Measurements from ENCODE around the gene USP6NL. TPM values are rescaled to one million over a fixed set of nuclear protein-coding genes. Genes with fewer than 3 reads are reported as not detected.

USP6NL gene
- total RNA-seq, 1 experiment from 2014 or later: 35.6 TPM

- peak in 1 of 2 experiments; percentile 46 for TF ChIP-seq CTCF (IDR thresholded peaks at IDR 0.05; ENCODE audit: insufficient read depth in 1 of 2, low read depth in 1 of 2, low read length in 1 of 2, severe bottlenecking in 1 of 2, unreplicated experiment in 1 of 2)
- Mint-ChIP-seq H3K4me1 (ENCODE audit: low read depth, unreplicated experiment) (peaks cover 6% of the 10 kb centered on the region), H3K27ac (ENCODE audit: unreplicated experiment) (no peak overlapping the region), H3K27me3 (ENCODE audit: insufficient read depth, unreplicated experiment) (no peaks in the 10 kb centered on the region), H3K36me3 (ENCODE audit: insufficient read depth, unreplicated experiment) (peaks cover 32% of the 10 kb centered on the region), H3K9me3 (ENCODE audit: unreplicated experiment) (no peaks in the 10 kb centered on the region), H3K4me3 (ENCODE audit: unreplicated experiment) (no peak overlapping the region)
- no peaks in the 10 kb centered on the region; the same call in 1 of the 2 replicates for H3K36me3 ChIP-seq (ENCODE audit: control insufficient read depth, insufficient read depth, low read length)
- no peak for DNase-seq
- no peaks in the 10 kb centered on the region for H3K27me3 ChIP-seq (replicated peaks; ENCODE audit: control insufficient read depth, insufficient read depth, low read length)
- ChIA-PET POLR2A (no interaction called here), CTCF (no interaction called here)
- H3K4me1 ChIP-seq: no peaks in the 10 kb centered on the region
- no peaks in the 10 kb centered on the region for H3K9me3 ChIP-seq
- intact Hi-C loops (cut with micrococcal nuclease; ENCODE audit: unreplicated experiment): no loop called here
- no peak overlapping the region for H3K4me3 ChIP-seq (ENCODE audit: low read depth, low read length)
- BruUV-seq (replicated peaks): no TSS peak
These were observed 129.1 kb downstream of the USP6NL start for GRCh38 chr10:11482306-11482705.

- ChIA-PET POLR2A (no interaction called here), CTCF (interaction anchor here (0.6 kb wide), 1 partner anchor 57 kb away, joined by 4 read pairs; no protein-coding TSS in a partner anchor)
- no peak for DNase-seq
- H3K9me3 ChIP-seq: no peaks in the 10 kb centered on the region
- BruUV-seq (replicated peaks): no TSS peak
- no peak overlapping the region for H3K4me3 ChIP-seq (ENCODE audit: low read depth, low read length)
- no peaks in the 10 kb centered on the region; the same call in 1 of the 2 replicates for H3K36me3 ChIP-seq (ENCODE audit: control insufficient read depth, insufficient read depth, low read length)
- intact Hi-C loops (cut with micrococcal nuclease; ENCODE audit: unreplicated experiment): no loop called here
- H3K9me3 Mint-ChIP-seq (ENCODE audit: unreplicated experiment): no peaks in the 10 kb centered on the region
- peaks cover 6% of the 10 kb centered on the region for H3K4me1 Mint-ChIP-seq (ENCODE audit: low read depth, unreplicated experiment)
- H3K4me1 ChIP-seq: no peaks in the 10 kb centered on the region
- TF ChIP-seq CTCF (IDR thresholded peaks at IDR 0.05; ENCODE audit: insufficient read depth in 1 of 2, low read depth in 1 of 2, low read length in 1 of 2, severe bottlenecking in 1 of 2, unreplicated experiment in 1 of 2): no peak
- H3K36me3 Mint-ChIP-seq (ENCODE audit: insufficient read depth, unreplicated experiment): peaks cover 32% of the 10 kb centered on the region
- no peaks in the 10 kb centered on the region for H3K27me3 ChIP-seq (replicated peaks; ENCODE audit: control insufficient read depth, insufficient read depth, low read length)
- H3K27ac Mint-ChIP-seq (ENCODE audit: unreplicated experiment): no peak overlapping the region
- H3K27me3 Mint-ChIP-seq (ENCODE audit: insufficient read depth, unreplicated experiment): no peaks in the 10 kb centered on the region
- H3K4me3 Mint-ChIP-seq (ENCODE audit: unreplicated experiment): no peak overlapping the region
These were observed 130.8 kb downstream of the USP6NL start for GRCh38 chr10:11480687-11481086.

DNA sequence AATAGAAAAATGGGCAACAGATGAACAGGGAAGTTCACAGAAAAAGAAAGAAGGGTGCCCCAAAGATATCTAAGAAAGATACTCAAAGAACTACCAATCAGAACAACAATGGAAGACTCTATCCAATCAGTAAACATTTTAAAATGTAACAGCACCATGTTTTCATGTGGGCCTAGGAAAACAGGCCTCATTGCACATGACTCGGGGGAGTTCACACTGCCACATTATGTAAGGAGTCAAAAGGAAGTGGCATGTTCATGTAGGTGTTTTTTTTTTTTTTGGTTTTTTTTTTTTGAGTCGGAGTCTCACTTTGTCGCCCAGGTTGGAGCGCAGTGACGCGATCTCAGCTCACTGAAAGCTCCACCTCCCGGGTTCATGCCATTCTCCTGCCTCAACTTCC, 132.2 kb downstream of the USP6NL start:
- intact Hi-C loops (cut with micrococcal nuclease; ENCODE audit: unreplicated experiment): no loop called here
- no peaks in the 10 kb centered on the region for H3K9me3 Mint-ChIP-seq (ENCODE audit: unreplicated experiment)
- no peaks in the 10 kb centered on the region for H3K4me1 ChIP-seq

More for the DNA sequence above, 132.2 kb downstream of the USP6NL start:
- BruUV-seq (replicated peaks): no TSS peak
- DNase-seq: no peak
- Histone ChIP-seq H3K4me3 (ENCODE audit: low read depth, low read length) (no peak overlapping the region), H3K36me3 (ENCODE audit: control insufficient read depth, insufficient read depth, low read length) (no peaks in the 10 kb centered on the region; the same call in 1 of the 2 replicates), H3K27me3 (replicated peaks; ENCODE audit: control insufficient read depth, insufficient read depth, low read length) (no peaks in the 10 kb centered on the region), H3K9me3 (no peaks in the 10 kb centered on the region)
- POLR2A ChIA-PET: no interaction called here
- CTCF ChIA-PET: no interaction called here
- peak overlapping the region; percentile 26 for H3K27ac Mint-ChIP-seq (ENCODE audit: unreplicated experiment)
- peaks cover 6% of the 10 kb centered on the region for H3K4me1 Mint-ChIP-seq (ENCODE audit: low read depth, unreplicated experiment)
- TF ChIP-seq CTCF (IDR thresholded peaks at IDR 0.05; ENCODE audit: insufficient read depth in 1 of 2, low read depth in 1 of 2, low read length in 1 of 2, severe bottlenecking in 1 of 2, unreplicated experiment in 1 of 2): no peak
- peaks cover 31% of the 10 kb centered on the region for H3K36me3 Mint-ChIP-seq (ENCODE audit: insufficient read depth, unreplicated experiment)
- no peak overlapping the region for H3K4me3 Mint-ChIP-seq (ENCODE audit: unreplicated experiment)
- H3K27me3 Mint-ChIP-seq (ENCODE audit: insufficient read depth, unreplicated experiment): no peaks in the 10 kb centered on the region

Measured in Caco-2 (cell line).